ENCODE data around the gene STIM1.

The STIM1 gene

DNA sequence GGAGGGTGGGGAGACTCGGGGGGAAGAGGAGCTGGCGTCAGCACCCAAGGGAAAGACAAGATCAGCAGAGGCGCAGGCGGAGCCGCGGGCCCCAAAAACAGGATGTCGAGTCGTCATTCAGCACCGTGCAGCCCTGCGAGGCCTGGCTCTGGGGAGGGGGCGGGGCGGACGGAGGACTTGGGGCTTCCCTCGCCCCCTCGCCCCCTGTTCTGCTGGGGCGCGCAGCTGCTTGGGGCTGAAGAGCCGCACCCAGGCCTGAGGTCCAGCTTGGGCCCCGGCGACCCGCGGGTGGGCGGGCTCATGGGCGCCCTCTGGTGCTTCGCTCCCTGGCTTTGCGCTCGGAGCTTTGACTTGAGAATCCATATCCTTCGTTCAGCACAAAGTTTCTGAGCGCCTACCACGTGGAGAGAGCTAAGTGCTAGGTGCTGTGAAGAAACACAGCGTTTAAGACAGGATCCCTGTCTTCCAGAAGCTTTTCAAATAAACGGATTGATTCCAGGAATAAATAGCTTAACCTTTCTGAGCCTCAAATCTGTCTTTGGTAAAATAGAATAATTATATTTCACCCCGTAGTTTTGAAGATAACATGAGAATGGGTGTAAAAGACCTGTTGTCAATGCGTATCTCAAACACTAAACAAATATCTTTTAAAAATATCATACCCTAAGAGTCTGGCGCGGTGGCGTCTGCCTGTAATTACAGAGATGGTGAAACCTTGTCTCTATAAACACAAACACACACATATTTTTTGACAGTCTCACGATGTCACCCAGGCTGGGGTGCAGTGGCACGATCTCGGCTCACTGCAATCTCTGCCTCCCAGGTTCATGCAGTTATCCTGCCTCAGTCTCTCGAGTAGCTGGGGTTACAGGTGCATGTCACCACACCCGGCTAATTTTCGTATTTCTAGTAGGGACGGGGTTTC, 13.8 kb upstream of the STIM1 start:
- DNase-seq (ENCODE audit: insufficient read length) (peak; percentile 63), FAIRE-seq (peak; percentile 96)
- TF ChIP-seq TAF1 (IDR thresholded peaks at IDR 0.05; ENCODE audit: borderline replicate concordance, low read depth, low read length) (0 out of 2 replicates have a peak, but pooled peaks have one; percentile 9), POLR2A (IDR thresholded peaks at IDR 0.05; ENCODE audit: low read depth, low read length) (peak; percentile 31; the same call in 1 of the 2 replicates), POLR2AphosphoS5 (IDR thresholded peaks at IDR 0.05; ENCODE audit: low read depth, low read length) (no peak; the same call in 1 of the 2 replicates)

DNA sequence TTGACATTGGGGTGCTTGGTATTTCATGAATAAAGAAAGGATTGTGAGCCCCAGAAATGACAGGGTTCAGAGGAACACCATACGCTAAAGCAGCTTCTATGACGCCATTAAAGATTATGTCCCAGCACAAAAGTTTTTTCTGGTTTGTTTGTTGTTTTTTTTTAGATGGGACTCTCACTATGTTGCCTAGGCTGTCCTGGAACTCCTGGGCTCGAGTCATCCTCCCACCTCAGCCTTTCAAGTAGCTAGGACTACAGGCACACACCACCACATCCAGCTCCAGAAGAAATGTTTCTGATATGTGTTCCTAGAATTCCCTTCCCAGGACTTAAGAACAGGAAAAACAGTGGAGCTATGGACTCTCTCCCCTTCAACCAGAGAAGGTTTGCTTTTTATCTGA, 12.1 kb upstream of the STIM1 start:
- FAIRE-seq (no peak), DNase-seq (ENCODE audit: insufficient read length) (no peak)
- no peak for TF ChIP-seq TAF1 (IDR thresholded peaks at IDR 0.05; ENCODE audit: borderline replicate concordance, low read depth, low read length)
- no peak for TF ChIP-seq POLR2A (IDR thresholded peaks at IDR 0.05; ENCODE audit: low read depth, low read length)
- TF ChIP-seq POLR2AphosphoS5 (IDR thresholded peaks at IDR 0.05; ENCODE audit: low read depth, low read length), result no peak

DNA sequence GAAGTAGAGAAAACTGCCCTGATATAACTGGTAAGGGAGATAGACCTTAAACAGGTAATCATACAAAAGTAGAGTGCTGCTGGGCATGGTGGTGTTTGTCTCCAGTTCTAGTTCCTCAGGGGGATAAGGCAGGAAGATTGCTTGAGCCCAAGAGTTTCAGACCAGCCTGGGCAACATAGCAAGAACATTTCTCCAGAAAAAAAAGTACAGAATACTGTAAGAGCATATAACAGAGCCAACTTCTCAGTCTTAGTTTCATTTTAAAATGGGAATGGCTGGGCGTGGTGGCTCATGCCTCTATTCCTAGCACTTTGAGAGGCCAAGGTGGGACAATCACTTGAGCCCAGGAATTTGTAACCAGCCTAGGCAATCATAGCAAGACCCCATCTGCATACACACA, 10.2 kb upstream of the STIM1 start:
- DNase-seq (ENCODE audit: insufficient read length) (no peak), FAIRE-seq (no peak)
- TF ChIP-seq POLR2AphosphoS5 (IDR thresholded peaks at IDR 0.05; ENCODE audit: low read depth, low read length) (no peak), TAF1 (IDR thresholded peaks at IDR 0.05; ENCODE audit: borderline replicate concordance, low read depth, low read length) (no peak), POLR2A (IDR thresholded peaks at IDR 0.05; ENCODE audit: low read depth, low read length) (no peak)

DNA sequence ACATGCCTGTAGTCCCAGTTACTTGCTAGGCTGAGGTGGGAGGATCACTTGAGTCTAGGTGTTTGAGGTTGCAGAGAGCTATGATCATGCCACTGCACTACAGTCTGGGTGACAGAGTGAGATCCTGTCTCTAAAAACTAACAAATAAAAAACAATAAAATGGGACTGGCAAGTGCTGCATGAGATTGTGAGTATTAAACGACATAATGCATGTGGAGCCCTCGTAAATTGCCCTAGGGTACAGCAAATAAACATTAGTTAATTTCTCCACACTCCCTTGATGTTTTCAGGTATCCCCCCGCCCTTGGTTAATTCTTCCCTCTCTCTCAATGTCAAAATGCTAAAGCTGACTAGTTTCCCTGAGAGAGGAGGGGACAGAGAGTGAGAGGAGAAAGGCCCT, 9.8 kb upstream of the STIM1 start:
- FAIRE-seq (no peak), DNase-seq (ENCODE audit: insufficient read length) (no peak)
- TF ChIP-seq POLR2AphosphoS5 (IDR thresholded peaks at IDR 0.05; ENCODE audit: low read depth, low read length), result no peak
- no peak for TF ChIP-seq POLR2A (IDR thresholded peaks at IDR 0.05; ENCODE audit: low read depth, low read length)
- no peak for TF ChIP-seq TAF1 (IDR thresholded peaks at IDR 0.05; ENCODE audit: borderline replicate concordance, low read depth, low read length)

DNA sequence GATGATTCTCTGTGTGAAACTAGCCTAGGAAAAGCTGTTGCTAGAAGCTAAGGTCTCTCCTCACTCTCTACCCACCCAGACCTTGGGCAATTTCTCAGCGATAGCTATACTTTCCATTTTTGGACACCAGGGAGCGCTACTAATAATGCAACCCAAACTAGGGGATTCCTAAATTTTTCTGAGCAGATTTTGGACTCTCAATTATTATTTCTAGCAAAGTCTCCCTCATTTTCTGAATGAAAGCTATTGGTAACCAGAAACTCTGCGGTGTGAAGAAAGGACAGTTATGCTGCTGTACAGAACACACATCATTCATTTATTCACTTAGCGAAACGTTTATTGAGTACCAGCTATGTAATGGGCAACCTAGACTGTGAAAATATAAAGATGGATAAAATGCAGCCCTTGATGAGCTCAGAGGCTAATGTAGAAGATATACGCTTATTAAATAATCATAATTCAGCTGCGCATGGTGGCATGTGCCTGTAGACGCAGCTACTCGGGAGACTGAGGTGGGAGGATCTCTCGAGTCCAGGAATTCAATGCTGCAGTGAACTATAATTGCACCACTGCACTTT, 6.1 kb upstream of the STIM1 start:
- DNase-seq (ENCODE audit: insufficient read length), result no peak
- FAIRE-seq, result peak; percentile 79
- no peak for TF ChIP-seq POLR2A (IDR thresholded peaks at IDR 0.05; ENCODE audit: low read depth, low read length)
- TF ChIP-seq TAF1 (IDR thresholded peaks at IDR 0.05; ENCODE audit: borderline replicate concordance, low read depth, low read length), result no peak
- TF ChIP-seq POLR2AphosphoS5 (IDR thresholded peaks at IDR 0.05; ENCODE audit: low read depth, low read length), result no peak

DNA sequence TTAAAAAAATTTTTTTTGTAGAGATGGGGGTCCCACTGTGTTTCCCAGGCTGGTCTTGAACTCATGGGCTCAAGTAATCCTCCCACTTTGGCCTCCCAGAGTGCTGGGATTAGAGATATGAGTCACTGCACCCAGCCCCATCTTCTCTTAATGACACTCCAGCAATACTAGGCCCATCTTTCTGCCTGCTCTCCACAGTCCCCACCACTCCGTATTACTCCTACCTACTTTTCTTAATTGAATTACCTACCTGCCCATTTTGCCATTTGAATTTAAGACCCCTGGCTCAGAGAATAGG, 2.0 kb upstream of the STIM1 start:
- FAIRE-seq (no peak), DNase-seq (ENCODE audit: insufficient read length) (no peak)
- TF ChIP-seq TAF1 (IDR thresholded peaks at IDR 0.05; ENCODE audit: borderline replicate concordance, low read depth, low read length), result no peak
- TF ChIP-seq POLR2AphosphoS5 (IDR thresholded peaks at IDR 0.05; ENCODE audit: low read depth, low read length), result no peak
- no peak for TF ChIP-seq POLR2A (IDR thresholded peaks at IDR 0.05; ENCODE audit: low read depth, low read length)

DNA sequence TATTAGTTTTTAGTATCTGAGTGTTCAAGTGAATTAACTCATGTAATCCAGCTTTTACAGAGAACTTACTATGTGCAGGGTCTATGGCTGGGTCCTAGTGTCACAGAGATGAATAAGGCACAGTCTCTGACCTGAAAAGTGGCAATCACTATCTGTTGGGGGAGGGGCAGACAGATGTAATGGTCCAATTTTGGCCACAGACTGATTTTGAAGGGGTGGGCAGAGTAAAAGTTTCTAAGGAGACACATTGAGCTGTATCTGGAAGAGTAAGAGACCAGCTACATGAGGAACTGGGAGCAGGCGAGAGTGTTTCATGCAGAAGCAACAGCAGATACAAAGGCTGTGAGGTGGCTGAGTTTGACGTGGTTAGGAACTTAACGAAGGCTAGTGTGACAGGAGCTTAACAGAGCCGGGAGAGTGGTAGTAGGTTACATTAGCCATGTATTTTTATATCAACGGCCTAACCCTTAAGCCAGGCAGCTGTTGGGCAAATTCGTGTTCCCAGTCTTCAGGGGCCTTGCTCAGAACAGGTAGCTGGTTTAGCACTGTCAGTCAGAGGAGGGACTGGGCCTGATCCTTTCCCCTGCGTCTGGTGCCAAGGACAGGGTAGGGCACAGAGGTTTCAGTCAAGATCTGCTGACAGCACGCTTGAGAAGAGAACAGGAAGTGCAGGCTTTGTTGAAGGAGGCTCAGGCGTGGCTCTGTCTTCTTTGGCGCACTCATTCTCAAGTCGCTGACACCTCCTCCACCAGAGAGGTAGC, 1.4 kb upstream of the STIM1 start:
- no peak for DNase-seq (ENCODE audit: insufficient read length)
- TF ChIP-seq TAF1 (IDR thresholded peaks at IDR 0.05; ENCODE audit: borderline replicate concordance, low read depth, low read length), result peak; percentile 82
- TF ChIP-seq POLR2AphosphoS5 (IDR thresholded peaks at IDR 0.05; ENCODE audit: low read depth, low read length), result peak; percentile 68; the same call in 1 of the 2 replicates
- TF ChIP-seq POLR2A (IDR thresholded peaks at IDR 0.05; ENCODE audit: low read depth, low read length), result peak; percentile 74
- FAIRE-seq, result no peak

DNA sequence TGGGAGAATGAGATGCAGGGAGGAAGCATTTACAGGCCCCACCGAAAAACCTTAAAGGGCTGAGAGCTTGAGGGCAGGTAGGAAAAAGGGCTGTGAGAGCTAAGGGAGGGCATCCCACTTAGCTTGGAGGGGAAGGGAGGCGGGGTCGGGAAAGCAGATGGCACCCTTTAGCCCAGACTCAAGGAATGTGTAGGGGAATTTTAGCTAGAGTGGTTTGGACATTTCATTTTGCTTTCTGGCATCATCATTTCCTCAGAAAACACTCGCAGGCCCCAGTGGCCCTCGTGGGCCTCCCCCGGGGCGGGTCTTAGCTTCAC, 846 bp upstream of the STIM1 start:
- DNase-seq (ENCODE audit: insufficient read length) (no peak), FAIRE-seq (no peak)
- TF ChIP-seq POLR2AphosphoS5 (IDR thresholded peaks at IDR 0.05; ENCODE audit: low read depth, low read length) (no peak), POLR2A (IDR thresholded peaks at IDR 0.05; ENCODE audit: low read depth, low read length) (no peak; the same call in 1 of the 2 replicates), TAF1 (IDR thresholded peaks at IDR 0.05; ENCODE audit: borderline replicate concordance, low read depth, low read length) (no peak)

DNA sequence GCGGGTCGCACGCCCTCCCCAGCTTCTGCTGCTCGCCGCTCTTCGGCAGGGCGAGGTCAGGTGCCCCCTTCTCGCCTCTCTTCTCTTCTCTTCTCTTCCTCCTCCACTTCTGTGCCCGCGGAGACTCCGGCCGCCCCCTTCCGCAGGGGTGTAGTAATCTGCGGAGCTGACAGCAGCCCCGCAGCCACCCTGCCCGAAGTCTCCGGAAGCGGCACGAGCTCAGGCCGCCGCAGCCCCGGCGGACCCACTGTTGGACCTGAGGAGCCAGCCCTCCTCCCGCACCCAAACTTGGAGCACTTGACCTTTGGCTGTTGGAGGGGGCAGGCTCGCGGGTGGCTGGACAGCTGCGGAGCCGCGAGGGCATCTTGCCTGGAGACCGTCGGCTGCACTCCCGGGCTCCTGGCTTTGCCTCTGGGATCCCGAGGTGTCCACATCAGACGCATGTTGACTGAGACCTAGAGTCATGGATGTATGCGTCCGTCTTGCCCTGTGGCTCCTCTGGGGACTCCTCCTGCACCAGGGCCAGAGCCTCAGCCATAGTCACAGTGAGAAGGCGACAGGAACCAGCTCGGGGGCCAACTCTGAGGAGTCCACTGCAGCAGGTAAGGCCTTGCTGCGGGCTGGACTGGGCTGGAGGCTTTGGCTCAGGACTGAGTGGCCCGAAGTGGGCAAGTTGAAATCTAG, 486 bp downstream of the STIM1 start:
- TF ChIP-seq POLR2A (IDR thresholded peaks at IDR 0.05; ENCODE audit: low read depth, low read length), result no peak
- TF ChIP-seq POLR2AphosphoS5 (IDR thresholded peaks at IDR 0.05; ENCODE audit: low read depth, low read length), result no peak
- no peak for TF ChIP-seq TAF1 (IDR thresholded peaks at IDR 0.05; ENCODE audit: borderline replicate concordance, low read depth, low read length)
- FAIRE-seq, result peak; percentile 74
- no peak for DNase-seq (ENCODE audit: insufficient read length)

DNA sequence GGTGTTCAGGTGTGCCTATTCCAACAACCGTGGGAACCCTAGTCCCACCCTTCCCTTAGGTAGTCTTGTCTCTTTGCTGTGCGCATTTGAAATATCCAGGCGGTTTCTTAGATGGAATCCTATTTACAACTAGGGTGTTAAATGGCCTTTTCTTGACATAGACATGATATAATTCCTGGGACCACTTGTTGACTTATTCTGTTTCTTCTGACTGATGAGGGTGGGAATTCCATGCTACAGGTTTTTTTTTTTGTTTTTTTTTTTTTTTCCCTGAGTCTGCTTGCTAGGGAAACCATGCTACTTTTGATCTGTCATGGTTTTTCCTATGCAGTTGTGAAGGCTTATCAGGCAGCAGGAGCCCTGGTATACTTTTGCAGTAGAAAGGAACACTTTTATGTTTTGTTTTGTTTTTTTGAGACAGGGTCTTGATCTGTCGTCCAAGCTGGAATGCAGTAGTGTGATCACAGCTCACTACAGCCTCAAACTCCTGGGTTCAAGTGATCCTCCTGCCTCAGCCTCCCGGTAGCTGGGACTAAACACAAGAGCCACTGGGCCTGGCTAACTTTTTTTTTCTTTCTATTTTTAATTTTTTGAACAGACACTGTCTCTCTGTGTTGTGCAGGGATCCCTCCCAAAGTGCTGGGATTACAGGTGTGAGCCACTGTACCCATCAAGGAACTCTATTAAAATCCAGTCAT, 1.5 kb downstream of the STIM1 start:
- peak; percentile 38 for FAIRE-seq
- TF ChIP-seq POLR2AphosphoS5 (IDR thresholded peaks at IDR 0.05; ENCODE audit: low read depth, low read length) (no peak), POLR2A (IDR thresholded peaks at IDR 0.05; ENCODE audit: low read depth, low read length) (no peak), TAF1 (IDR thresholded peaks at IDR 0.05; ENCODE audit: borderline replicate concordance, low read depth, low read length) (no peak)

More for the DNA sequence above, 1.5 kb downstream of the STIM1 start:
- DNase-seq (ENCODE audit: insufficient read length), result no peak

All from GM12892 (cell line).